A172 (cell line): ENCODE results near the gene DUSP23. TPM values are rescaled to one million over a fixed set of nuclear protein-coding genes. Genes with fewer than 3 reads are reported as not detected.

Experiments used
- DNase-seq: peaks from one replicate; pipeline ENCODE4 v3.0.0-alpha.2; 2015; ENCODE audit warnings: low spot score
- total RNA-seq: library from RNA; depleted of rRNA; stranded (reverse); fragments of >200 nt; shearing (Covaris generic); gene quantifications from 2 replicates; pipeline ENCODE4 v1.2.3, GENCODE V29; 2014

DUSP23 gene
- total RNA-seq, 1 experiment from 2014 or later = 142 TPM

DNA sequence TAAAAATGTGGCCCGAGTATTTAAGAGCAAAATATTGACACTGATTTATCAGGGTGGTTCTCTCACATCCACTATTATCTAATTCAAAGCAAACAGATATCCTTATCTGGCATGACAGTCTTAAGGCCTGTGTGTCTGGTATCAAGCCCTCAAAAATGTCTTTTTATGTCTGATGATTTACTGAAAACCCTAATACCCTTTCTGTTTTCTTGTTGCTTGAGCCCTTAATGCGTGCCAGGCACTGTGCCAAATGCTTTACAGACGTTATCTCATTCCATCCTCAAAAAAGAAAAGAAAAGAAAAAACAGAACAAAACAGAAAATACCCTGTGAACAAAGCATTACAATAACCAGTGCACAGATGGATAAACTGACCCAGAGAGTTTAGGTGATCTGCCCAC, 5.7 kb downstream of the DUSP23 start:
- DNase-seq = no peak

DNA sequence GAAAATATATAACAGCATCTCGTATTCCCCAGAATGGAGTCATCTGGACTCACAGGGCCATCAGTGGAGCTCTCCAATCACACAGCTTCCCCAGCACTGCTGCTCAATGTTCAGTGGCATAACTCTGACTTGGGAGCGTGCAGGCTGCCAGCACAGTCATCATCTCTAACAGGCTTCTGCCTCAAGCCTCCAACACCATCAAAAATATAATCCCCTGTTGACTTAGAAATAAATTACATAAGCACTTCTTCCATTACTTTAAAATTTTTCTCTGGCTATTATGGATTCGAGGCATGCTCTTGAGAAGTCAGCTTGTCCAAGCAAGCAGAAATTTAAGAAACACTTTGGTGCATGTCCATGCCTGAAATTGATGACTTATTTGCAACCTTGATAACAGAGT, 6.2 kb downstream of the DUSP23 start:
- DNase-seq = no peak

DNA sequence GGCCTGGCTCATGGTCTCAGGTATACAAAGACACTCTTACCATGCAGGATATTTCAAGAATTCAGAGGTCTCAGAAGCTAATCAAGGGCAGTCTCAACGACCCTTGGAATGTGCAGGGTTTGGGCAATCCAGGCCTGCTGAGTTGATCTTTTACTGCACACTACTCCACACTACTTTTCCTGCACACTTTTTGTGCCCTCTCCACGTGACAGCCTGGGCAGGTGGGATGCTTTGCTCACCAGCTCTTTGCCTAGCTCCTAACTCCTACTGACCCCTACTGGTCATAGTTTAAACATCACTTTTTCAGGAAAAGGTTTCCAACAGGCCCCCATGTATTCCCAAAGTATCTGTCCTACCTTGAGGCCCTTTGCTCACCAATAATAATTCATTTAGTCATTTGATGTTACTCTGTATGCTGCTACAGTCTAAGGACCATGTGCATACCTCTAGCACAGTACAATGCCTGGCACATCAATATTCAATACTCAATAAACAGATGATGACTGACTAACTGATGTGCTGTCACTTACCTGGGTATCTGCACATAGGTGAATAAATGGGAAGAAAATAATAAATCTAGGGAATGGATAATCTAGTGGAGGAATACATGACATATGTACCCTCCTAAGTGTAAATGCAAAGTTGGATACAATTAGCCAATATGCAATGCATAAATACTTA, 9.6 kb downstream of the DUSP23 start:
- peak; percentile 37 for DNase-seq

DNA sequence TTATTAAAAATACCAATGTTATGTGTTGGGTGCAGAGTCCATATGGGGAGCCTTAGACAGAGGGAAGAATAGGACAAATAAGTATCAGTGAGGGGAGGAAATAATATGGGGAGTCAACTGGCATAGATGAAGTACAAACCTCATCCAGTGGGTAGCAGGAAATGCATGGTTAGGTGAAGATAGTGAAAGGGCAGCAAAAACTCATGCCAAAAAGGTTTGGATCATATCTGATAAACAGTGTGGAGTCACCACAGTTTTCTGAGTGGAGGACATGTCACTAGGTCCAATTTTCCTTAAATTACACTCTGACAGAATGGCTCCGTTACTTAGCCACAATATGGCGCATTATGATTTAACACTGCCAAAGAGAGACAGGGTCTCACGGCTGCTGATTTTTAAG, 10.3 kb downstream of the DUSP23 start:
- DNase-seq = peak; percentile 36

DNA sequence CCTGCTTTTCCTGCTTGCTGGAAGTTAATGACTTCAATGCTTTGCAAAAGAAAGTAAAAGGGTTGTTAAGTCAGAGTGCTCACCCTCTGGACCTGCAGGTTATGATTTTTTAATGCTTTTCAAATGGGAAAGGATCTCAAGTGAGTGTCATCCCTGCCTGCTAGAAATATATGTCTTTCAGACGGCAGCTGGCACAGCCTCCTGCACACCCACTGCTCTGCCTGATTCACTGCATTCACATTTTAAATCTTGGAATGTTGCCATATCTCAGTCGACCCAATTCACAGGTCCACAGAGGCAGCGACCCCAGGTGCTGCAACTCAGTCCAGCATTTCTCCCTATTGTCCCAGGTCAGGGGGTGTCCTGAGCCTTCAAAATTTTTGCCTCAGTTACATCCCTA, 10.7 kb downstream of the DUSP23 start:
- DNase-seq = no peak

DNA sequence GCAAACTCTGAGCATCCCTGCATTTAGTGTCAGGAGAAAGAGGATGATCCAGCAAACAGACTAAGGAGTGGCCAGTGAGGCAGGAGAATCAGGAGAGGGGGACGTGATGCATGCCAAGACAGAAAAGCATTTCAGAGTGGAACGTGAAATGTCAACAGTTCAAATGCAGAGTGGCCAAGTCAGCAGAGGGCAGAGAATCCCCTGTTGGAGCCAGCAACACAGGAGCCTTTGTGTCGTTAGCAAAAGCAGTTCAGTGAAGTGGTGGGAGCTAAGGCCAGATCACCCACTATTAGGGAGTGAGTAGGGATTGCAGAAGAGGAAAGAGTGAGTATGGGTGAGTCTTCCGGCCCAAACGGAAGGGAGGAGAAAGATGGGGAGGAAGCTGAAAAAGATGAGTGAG, 14.8 kb downstream of the DUSP23 start:
- no peak for DNase-seq

DNA sequence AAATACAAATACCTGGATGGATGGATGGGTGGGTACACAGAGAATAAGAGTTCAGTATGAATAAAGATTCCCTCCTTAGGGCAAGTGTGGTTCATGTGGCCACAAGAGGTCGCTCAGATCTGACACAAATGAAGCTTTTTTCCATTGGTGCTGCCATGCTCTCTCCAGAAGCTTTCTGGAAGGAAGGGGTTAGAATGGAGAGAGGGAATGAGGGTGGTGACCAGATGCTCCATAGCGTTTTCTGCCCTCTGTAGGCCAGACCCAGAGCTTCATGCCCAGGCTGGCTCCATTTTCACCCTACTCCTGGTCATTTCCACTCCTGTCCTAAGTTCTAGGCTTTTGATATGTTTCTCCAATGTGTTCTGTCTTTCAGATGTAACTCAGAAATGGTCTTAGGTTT, 18.1 kb downstream of the DUSP23 start:
- peak; percentile 98 for DNase-seq

DNA sequence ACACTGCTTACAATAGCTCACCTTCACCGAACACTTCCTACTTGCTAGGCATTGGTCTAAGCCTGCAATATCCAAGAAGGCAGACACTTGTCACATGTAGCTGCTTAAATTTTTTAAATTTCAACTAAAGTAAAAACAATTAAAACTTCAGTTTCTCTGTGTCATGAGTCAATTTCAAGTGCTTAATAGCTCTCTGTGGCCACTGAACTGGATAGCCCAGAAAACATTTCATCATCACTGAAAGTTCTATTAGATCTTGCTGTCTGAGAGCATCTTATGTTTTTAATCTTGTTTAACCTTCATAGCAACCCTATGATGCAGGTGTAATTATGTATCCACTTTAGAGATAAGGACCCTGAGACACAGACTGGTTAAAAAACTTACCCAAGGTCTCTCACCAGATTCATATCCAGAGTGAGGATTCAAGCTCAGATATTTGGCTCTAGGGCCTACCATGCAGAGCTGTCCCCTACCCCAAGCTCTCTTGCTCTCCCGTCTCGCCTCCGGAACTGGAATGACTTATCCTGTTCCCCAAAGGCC, 18.8 kb downstream of the DUSP23 start:
- no peak for DNase-seq

DNA sequence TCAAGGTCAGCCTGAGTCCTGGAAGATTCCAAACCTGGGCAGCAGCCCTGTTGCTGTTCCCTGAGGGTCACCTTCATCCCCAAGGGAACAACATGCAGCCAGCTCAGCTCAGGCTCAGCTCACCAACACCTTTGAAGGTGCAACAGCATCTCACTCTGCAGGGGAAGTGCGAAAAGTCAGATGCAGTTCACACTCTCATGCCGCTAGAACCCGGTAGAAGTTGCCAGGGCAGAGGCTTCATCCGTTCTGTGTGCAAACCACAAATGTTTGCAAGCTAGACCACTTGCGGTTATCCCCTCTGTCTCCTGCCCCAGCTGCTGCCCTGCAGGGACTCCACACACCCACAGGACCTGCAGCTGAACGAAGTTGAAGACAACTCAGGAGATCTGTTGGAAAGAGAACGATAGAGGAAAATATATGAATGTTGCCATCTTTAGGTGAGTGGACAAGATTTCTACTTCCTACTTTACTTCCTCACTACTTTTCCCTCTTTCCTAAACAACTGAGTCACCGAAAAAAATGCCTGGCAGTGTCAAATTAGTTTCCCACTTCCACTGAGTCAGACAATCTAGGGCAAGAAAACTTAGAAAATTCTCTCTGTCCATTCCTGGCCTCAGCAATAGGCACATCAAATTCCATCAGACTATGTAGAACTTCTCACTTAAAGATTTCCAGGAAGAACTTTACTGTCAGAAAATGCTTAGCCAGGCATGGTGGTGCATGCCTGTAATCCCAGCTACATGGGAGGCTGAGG, 19.6 kb downstream of the DUSP23 start:
- DNase-seq = peak; percentile 41

DNA sequence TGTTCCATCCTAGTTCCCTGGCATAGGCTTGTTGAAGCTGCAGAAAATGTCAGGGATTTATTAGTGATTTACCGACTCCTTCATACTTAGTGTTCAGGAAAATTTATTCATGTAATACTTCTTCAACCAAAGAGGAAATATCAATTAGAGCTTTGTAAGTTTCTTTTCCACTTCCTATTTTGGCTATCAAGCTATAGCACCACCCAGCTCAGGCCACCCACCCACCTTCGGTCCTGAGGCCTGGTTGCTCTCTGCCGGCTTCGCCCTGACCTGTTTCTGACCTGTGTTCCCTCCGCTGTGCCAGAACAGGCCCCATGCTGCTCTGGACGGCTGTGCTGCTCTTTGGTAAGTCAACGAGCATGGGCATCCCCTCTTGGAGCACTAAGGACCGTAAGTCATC, 21.3 kb downstream of the DUSP23 start, which contains the start of gene FCRL6:
Gene FCRL6, plus strand, starts transcription at position 250 of the 400 bp plus-strand sequence. Its CDS starts 65 bp downstream, at position 315.
- DNase-seq = no peak

DNA sequence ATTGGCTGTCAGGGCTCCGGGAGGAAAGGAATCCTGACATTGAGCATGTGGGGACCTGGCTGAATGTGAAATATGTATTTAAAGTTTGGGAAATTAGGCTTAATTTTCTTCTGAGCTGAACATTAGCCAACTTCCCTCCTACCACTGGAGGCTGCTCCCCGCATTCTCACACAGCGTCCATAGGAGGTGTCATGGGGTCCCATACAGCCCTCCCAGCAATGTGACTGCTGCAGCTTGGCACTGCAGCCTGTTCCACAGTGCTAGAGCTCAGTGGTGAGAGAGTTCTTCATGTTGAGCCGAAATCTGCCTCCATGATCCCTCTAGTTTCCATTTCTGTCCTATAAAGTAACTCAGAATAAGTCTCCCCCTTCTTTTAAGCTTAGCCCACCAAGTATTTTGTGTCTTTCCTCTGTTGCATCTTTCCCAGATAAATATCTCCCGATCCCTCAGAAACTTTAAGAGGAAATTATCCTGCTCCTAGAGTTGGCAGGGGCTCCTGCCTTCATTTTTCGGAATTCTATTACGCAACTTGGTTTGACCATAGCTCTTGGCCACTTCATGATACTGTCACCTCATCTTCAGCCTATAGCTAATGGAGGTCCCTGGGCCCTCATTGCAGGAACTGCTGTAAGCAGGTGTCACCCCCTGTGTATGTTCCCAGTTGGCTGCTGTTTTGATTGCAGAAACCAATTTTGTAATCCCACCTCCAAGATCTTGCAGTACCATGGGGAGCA, 23.4 kb downstream of the DUSP23 start:
- DNase-seq = no peak

DNA sequence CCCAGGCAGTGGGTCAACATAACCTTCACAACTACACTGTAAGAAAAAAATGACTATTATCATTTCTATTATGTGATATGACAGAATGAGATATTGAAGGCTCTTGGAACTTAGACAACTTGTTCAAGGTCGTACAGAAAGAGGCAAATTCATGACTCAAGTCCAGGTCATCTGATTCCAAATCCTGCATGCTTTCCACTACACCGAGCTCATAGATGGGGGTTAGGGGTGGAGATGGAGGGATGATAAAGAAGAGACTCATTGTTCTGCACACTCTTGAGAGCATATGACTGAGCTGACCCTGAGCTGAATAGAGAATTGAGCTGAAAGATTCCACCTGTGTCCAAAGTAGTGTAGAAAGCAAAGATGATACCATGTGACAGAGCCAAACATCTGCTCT, 24.2 kb downstream of the DUSP23 start:
- DNase-seq = peak; percentile 64

DNA sequence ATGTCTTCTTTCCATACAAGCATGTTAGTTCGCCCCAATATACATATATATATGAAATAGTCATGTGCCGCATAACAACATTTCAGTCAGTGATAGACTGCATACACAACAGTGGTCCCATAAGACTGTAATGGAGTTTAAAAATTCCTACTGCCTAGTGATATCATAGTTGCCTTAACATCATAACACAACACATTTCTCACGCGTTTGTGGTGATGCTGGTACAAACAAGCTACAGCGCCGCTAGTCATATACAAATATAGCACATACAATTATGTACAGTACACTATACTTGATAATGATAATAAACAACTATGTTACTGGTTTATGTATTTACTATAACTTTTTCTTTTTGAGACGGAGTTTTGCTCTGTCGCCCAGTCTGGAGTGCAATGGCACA, 35.2 kb downstream of the DUSP23 start:
- DNase-seq = no peak

DNA sequence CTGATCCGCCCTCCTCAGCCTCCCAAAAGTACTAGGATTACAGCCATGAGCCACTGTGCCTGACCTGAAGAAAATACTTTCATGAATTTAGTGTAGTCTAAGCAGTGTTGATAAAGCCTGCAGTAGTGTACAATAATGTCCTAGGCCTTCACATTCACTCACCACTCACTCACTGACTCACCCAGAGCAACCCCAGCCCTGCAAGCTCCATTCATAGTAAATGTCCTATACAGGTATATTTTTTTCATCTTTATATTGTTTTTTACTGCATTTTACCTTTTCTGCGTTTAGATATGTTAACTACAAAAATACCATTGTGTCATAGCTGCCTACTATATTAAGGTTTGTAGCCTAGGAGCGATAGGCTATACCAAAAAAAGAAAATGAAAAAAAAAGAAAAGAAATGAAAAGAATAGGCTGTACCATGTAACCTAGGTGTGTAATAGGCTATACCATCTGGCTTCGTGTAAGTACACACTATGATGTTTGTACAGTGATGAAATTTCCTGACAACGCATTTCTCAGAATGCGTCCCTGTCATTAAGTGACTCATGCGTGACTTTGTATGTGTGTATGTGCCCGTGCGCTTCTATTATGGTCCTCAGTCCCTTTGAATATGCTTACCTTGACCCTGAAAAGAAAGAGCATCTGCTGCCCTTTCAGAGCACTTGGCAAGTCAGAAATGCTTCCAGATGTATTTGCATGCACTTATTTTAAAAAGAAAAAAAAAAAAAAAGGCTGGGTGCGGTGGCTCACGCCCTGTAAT, 36.7 kb downstream of the DUSP23 start:
- DNase-seq = no peak

DNA sequence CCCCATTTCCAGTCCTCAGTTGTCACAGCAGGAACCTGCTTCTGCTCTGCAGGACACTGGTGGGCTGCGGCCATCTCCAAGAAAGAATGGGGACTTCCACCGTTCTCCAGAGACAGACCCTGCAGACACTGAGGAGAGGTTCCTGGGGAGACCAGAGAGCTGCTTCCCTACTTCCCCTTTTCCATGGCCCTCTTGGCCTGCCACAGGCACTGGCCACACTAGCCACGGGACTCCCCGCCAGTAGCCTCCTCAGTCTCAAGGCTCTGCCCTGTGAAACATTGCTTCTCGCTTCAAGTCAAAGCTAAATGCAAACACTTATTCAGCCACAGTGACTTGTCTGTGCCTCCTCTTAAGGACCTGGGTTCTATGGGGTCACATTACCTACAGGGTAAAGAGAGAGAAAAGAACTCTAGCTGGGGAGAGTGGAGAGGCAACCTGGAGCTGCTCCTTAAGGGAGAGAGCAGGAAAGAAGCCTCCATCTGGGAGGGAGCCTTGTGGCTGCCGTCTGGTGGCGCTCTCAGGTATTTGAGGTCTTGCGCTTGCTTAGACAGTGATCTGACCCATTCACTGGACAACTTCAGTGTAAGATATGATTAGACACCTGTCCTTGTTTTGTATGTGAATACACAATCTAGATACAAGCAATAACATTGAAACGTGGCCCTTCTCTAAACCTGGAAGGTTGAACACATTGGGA, 40.6 kb downstream of the DUSP23 start:
- DNase-seq = no peak

DNA sequence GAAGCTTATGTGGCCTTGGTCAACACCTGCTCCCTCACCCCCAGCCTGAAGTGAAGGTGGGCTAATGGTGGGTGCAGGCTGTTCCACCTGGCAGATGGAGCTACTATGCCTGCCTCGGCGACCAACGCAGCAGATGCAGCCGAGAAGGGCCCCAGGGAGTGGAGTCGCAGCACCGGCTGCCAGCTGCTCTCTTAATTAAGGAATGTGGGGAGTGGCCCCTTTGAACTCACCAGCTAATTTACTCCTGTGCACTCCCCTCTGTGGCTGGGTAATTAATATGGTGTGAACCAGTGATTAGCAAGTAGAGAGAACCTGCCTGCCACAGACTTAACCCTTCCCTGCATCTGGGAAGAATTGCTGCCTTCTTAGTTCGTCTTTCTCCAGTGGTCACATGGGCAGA, 42.6 kb downstream of the DUSP23 start:
- no peak for DNase-seq

DNA sequence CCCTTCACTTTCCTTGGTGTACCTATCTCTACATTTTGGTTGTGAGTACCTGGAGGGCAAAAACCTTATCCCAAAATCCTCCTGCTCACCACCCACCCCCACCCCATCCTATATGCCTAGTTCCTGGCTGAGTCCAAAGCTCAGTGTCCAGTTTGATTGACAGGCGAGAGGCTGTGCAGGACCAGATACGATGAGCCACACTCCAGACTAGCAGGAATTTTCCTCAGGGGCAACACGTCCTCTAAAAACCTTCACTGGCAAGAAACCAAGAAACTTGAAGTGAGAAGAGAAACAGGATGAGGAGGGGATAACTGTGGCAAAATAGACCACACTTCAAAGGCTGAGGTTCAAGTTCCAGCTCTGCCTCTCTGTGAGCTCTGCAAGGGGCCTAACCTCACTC, 44.8 kb downstream of the DUSP23 start:
- no peak for DNase-seq

DNA sequence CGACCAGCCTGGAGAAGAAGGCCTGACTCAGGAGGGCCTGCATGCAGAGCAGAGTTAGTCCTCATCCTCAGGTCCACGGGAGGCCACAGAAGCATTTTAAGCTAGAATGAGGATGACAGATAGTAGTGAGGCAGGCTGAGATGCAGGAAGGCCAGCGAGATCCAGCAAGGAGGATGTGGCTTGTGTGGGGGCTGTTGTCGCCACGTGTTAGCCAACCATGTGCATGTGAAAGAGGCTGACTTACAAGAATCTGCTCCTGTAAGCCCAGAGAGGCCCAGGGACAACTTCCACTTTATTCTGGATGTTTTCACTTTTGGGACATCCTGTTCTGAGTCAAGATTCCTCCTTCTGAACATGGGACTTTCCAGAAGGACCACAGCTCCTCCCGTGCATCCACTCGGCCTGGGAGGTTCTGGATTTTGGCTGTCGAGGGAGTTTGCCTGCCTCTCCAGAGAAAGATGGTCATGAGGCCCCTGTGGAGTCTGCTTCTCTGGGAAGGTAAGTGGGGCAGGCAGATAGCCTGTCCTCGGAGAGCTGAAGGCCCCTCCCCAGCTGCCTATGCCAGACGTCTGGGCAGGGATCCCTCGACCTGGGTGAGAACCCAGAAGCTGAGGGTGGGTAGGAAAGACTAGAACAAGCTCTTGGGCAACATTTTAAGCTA, 45.8 kb downstream of the DUSP23 start, which contains the start of gene SLAMF8:
Gene SLAMF8, plus strand, starts transcription at position 433 of the 661 bp plus-strand sequence. Its CDS starts 26 bp downstream, at position 459.
- DNase-seq = no peak

DNA sequence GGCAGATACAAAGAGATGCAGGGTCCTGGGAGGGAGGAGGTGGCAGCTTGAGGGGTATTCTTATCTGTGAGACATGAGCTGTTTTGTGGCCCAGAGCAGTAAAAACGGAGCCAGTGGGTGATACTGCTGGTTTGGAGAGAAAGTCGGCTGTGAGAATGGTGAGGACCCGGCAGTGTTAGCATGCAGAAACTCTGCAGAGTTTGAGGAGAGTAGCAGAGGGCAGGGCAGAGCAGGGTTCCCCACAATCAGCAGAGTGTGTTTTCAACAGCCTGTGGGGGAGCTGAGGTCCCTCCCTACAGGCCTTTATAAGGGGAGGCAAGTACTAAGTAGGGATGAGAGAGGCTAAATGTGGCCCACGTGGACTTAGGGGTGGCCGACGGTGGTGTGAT, 46.3 kb downstream of the DUSP23 start:
- DNase-seq = no peak

DNA sequence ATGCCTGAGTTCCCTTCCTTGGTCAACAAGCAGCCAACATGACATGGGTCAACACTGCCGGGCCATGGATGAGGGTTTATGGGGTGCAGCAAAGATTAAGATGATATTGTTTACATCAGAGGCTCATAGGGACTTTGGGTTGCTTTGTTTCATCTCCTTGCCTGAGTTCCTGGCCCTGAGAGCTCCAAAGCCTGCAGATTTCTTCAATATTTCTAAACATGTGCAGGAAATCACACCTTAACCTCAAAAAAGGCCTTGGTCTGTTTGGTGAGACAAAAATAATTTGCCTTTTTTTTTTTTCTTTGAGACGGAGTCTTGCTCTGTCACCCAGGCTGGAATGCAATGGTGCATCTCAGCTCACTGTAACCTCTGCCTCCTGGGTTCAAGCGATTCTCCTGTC, 46.8 kb downstream of the DUSP23 start:
- DNase-seq = no peak
